Melanocyte of skin (primary cell): Measurements from ENCODE around the gene OR52I1. TPM values are rescaled to one million over a fixed set of nuclear protein-coding genes. Genes with fewer than 3 reads are reported as not detected.

Experiments
- total RNA-seq, 2 donors: library from RNA; depleted of rRNA; stranded (reverse); fragments of >200 nt; gene quantifications; 2 replicates each; pipeline ENCODE4 v1.2.3, GENCODE V29; 2012

The OR52I1 gene, protein sequence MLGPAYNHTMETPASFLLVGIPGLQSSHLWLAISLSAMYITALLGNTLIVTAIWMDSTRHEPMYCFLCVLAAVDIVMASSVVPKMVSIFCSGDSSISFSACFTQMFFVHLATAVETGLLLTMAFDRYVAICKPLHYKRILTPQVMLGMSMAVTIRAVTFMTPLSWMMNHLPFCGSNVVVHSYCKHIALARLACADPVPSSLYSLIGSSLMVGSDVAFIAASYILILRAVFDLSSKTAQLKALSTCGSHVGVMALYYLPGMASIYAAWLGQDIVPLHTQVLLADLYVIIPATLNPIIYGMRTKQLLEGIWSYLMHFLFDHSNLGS
- total RNA-seq = not detected

DNA sequence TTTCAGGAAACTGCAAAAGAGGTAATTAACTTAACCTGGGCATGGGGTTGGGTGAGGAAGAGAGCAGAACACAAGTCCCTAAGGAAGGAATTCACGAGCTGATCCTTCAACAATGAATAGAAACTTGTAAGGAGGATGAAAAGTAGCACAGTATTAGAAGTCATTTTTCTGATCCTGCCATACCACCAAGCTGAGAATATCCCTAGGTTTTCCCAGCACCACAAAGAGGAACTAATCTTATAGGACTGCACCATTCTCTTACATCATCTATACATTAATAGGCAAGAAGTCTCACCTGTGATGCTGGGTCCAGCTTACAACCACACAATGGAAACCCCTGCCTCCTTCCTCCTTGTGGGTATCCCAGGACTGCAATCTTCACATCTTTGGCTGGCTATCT is at the start of gene OR52I1:
TSS of gene OR52I1 (plus strand) at position 301 of the 400 bp plus-strand sequence. CDS start at position 301, 0 bp downstream.

DNA sequence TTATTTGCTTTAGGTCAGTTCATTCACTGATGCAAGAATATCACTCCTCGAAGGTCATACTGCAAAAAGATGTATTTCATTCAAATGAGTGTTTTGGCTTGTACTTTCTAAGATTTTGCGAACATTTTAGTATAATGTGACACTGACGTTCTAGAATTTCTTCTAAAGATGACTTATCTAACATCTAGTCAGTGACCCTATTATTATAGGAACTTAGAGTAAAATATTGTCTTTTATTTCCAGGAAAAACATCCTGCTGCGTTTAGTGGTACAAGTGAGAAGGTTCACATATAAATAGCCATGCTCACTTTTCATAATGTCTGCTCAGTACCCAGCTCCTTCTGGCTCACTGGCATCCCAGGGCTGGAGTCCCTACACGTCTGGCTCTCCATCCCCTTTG is 48.9 kb upstream of the OR52I1 start, which contains the start of gene OR52M1:
TSS of gene OR52M1 (plus strand) at position 301 of the 400 bp plus-strand sequence. CDS start at position 301, 0 bp downstream.

DNA sequence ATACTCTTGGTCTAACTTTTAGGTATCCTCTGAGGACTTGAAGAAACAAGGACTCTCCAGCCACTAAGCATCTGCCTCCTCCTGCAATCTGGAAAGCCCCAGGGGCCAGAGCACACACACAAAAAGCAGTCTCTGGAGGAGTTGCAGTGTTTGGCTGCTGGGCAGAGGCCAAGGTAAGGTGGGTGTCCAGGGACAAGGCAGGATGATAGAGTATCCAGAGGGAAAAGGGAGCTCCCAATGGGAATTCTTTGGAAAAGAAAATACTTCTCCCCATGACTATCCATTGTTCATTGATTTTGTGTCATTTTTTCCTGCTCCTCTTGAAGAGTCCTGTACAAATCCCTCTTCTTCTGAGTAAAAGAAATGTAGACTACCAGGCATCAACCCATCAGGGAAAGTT is 12.4 kb upstream of the OR52I1 start, which contains the start of gene OR52I2:
TSS of gene OR52I2 (plus strand) at position 301 of the 400 bp plus-strand sequence.

DNA sequence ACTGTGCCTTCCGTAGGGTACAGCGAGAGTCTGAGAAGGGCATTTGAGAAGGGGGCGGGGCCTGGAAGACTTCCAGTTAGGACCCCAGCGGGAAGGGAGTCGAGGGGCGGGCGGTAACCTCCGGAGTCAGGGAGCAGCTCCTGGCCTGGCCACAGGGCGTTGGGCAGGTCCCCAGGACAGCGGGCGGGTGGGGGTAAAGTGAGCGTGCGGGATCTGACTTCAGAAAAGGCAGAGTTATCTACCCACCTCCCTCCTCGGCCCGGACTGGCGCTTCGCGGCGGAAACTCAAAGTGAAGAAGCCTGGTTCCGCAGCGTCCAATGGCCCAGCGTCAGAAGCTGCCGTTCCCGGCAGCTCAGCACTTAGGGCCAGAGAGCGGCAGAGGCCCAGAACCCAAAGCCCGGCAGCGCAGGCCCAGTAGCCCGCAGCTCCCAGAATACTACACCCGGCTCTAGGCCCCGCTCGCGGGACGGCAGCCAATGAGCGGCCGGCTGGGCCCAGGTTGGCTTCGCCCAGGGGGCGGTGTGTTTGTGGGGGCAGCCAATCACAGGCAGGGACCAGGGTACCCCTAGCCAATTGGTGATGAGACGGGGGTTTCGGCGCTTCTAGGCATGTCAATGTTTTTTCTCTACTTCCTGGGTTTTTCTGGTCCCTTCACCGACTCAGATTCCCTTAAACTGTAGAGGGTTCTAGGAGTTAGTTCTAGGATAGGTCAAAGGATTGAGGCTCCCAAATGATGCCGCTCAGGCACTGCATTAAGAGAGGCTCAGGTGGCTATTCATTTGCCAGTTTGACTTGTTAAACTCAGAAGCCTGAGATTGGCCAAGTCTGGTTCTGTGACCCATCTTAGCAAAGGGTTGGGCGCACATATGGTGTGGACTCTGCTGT is 14.2 kb downstream of the OR52I1 start, which contains the start of gene TRIM68:
TSS of gene TRIM68 (minus strand) at position 451 of the 886 bp plus-strand sequence. CDS start 2,727 bp downstream, outside the sequence.

DNA sequence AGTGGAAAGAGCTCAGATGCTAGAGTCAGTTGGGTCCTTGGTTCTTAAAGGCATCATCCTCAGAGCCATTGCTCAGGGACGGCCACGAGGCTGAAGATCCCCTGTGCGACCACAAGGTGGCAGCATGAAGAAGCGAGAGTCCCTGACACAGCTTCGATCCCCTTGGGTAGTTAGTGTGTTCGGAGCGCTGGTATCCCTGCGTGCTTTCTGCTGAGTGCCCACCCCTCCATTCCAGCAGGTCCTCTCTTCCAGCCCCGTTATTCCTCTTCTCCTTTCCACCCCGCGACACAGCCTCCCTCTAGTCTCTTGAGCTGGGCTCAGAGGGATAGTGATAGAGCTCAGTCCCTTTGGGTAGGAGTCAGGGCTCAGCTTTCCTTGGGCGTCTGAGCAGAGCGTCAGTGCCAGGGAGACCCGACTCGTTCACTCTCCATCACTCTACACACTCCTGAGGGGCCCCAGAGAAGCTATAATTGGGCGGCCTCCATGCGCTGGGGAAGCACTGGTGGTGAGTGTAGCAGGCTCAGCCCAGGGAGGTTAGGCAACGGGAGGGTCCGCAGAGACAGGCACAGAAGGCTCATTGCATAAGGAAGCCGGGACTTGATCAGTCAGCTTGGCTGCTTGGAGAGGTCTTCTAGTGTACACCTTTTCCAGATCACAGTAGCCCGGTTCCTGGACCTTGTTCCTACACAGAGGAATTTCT is 43.3 kb downstream of the OR52I1 start, which contains the start of gene OR51D1:
TSS of gene OR51D1 (plus strand) at position 516 of the 700 bp plus-strand sequence. CDS start 2,314 bp downstream, outside the sequence.

DNA sequence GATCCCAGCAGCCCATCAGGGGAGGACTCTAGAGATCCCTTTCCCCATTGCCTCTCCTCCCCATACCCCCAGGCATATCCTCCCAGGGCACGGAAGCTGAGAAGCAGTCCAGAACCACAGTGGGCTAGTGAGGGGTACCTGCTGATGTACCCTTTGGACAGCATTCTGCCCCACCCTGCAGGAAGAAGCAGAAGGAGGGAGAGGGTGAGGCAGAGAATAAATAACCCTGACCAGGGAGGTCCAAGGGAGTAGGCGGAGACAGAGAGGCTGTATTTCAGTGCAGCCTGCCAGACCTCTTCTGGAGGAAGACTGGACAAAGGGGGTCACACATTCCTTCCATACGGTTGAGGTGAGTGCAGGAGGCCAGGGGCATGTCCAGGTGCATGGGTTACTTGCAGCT is 49.8 kb downstream of the OR52I1 start, which contains the start of gene OR51E1:
TSS of gene OR51E1 (plus strand) at position 301 of the 400 bp plus-strand sequence. CDS start 8,545 bp downstream, outside the sequence.

Other genes with a start within 250 kb of the OR52I1 start
- gene OR52B4, start 225.7 kb upstream of the OR52I1 start, total RNA-seq = not detected
- 100 to 1,000 TPM in 1 of 2 donors, 10 to 100 TPM in 1; 57.5 to 100 TPM for gene TRIM21, start 200.3 kb upstream of the OR52I1 start, total RNA-seq
- gene OR52K2, start 144.7 kb upstream of the OR52I1 start, total RNA-seq = under 1 TPM; 0.34 to 1.00 TPM
- under 1 TPM; under 0.01 TPM for gene OR52K1, start 111.4 kb upstream of the OR52I1 start, total RNA-seq
- not detected for gene OR52M1, start 48.8 kb upstream of the OR52I1 start, total RNA-seq
- gene OR52I2, start 12.3 kb upstream of the OR52I1 start, total RNA-seq = not detected
- gene TRIM68, start 14.2 kb downstream of the OR52I1 start, total RNA-seq = 10 to 100 TPM in 1 of 2 donors, 1 to 10 TPM in 1; 8.3 to 10.7 TPM
- not detected for gene OR51D1, start 43.4 kb downstream of the OR52I1 start, total RNA-seq
- gene OR51E1, start 49.9 kb downstream of the OR52I1 start, total RNA-seq = not detected
- not detected for gene OR51E2, start 103.8 kb downstream of the OR52I1 start, total RNA-seq
- not detected for gene MMP26, start 110.7 kb downstream of the OR52I1 start, total RNA-seq
- gene OR51F1, start 175.9 kb downstream of the OR52I1 start, total RNA-seq = not detected
- not detected for gene OR52R1, start 210.3 kb downstream of the OR52I1 start, total RNA-seq
- not detected for gene OR51F2, start 227.3 kb downstream of the OR52I1 start, total RNA-seq